GM18519 (cell line): Measurements from ENCODE around the gene RBM15.

ENCODE experiments used
- ATAC-seq: cut with Tn5 transposase; IDR thresholded peaks from one replicate; pipeline ENCODE4 v1.9.1; 2021; ENCODE audit warnings: mild to moderate bottlenecking, moderate library complexity; ENCODE audit not compliant: unreplicated experiment, low FRiP score

RBM15 gene

DNA sequence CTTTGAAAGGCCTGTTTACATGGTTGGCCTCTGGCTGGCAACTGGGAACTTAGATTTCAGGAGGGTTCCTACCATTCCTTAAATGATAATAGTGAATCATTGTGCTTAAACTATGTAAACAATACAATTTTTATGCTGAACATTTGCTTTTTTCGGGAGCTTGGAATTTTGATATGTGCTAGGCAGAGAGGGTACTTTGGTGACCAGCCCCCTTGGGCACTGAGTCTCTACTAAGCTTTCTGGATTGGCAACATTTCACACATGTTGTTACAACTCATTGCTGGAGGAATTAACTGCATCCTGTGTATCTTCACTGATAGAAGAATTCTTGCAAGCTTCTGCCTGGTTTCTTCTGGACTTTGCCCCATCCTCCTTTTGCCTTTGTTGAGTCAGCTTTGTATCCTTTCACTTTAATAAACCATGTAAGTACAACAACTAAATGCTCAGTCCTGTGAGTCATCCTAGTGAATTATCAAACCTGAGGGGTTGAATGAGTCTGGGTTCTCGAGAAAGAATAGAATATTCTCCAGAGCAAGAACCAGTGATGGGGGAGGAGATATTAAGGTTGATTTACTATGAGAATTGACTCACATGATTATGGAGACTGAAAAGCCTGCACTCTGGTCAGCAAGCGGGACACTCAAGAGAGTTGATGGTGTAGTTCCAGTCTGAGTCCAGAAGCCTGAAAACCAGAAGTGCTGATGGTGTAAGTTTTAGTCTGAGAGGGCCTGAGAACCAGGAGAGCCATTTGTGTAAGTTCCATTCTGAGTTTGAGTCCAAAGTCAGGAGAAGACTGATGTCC lies 54.7 kb downstream of the RBM15 start:
- no peak for ATAC-seq

DNA sequence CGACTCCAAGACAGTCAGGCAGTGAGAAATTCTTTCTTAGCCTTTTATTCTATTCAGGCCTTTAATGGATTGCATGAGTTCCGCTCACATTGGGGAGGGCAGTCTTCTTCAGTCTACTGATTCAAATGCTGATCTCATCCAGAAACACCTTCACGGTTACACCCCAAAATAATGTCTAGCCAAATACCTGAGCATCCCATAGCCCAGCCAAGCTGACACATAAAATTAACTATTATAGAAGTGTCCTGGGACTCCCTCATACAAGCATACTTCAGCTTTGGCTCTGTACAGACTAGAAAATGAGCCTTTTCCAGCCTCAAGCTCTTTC lies 55.3 kb downstream of the RBM15 start:
- no peak for ATAC-seq
